OCI-LY7 (cell line): Measurements from ENCODE around the gene FTH1. TPM values are rescaled to one million over a fixed set of nuclear protein-coding genes. Genes with fewer than 3 reads are reported as not detected.

Experiments
- BruUV-seq: library from RNA; stranded (reverse); fragments of 400-500 nt; replicated peaks from 2 replicates; lab custom pipeline; 2021; lab: Mats Ljungman, UMichigan
- CTCF ChIA-PET: fragments of 300-600 bp; sonication (Branson Sonifier 250); formaldehyde crosslinking; loops from one replicate; lab custom pipeline; 2022; ENCODE audit warnings: antibody characterized with exemption; ENCODE audit not compliant: unreplicated experiment; lab: Charles Lee
- POLR2A ChIA-PET: fragments of 300-600 bp; sonication (Branson Sonifier 250); formaldehyde crosslinking; loops from one replicate; lab custom pipeline; 2022; ENCODE audit warnings: antibody characterized with exemption; lab: Charles Lee
- DNase-seq: peaks from one replicate; pipeline ENCODE4 v3.0.0-alpha.2; 2015; ENCODE audit warnings: low spot score
- H2AFZ ChIP-seq: fragments of 200-600 bp; sonication (generic), shearing (Covaris generic); 2 replicates; pipeline ENCODE4 v1.6.1; 2014; ENCODE audit warnings: mild to moderate bottlenecking, antibody characterized with exemption, low read length, moderate library complexity
- H3K27ac ChIP-seq: fragments of 200-600 bp; sonication (generic); 2 replicates; pipeline ENCODE4 v1.5.1; 2014; ENCODE audit warnings: mixed run types, low read depth, mild to moderate bottlenecking, moderate library complexity, low read length, inconsistent platforms; ENCODE audit not compliant: poor library complexity, severe bottlenecking
- H3K36me3 ChIP-seq: fragments of 200-600 bp; sonication (generic); 2 replicates; pipeline ENCODE4 v1.6.1; 2014; ENCODE audit warnings: mild to moderate bottlenecking, antibody characterized with exemption, low read length, moderate library complexity, mixed read lengths; ENCODE audit not compliant: insufficient read depth
- H3K4me1 ChIP-seq: fragments of 200-600 bp; sonication (generic); 2 replicates; pipeline ENCODE4 v1.5.1; 2014; ENCODE audit warnings: mild to moderate bottlenecking, low read length; ENCODE audit not compliant: insufficient read depth, poor library complexity, severe bottlenecking
- H3K4me2 ChIP-seq: fragments of 200-600 bp; sonication (generic); 2 replicates; pipeline ENCODE4 v1.6.1; 2014; ENCODE audit warnings: mild to moderate bottlenecking, low read length
- H3K4me3 ChIP-seq: fragments of 200-600 bp; sonication (generic); 2 replicates; pipeline ENCODE4 v1.5.1; 2014; ENCODE audit warnings: mild to moderate bottlenecking, low read depth, low read length; ENCODE audit not compliant: poor library complexity, severe bottlenecking
- H3K79me2 ChIP-seq: fragments of 200-600 bp; sonication (generic); 2 replicates; pipeline ENCODE4 v1.6.1; 2016; ENCODE audit warnings: low read depth, mild to moderate bottlenecking, low read length, moderate library complexity, mixed read lengths; ENCODE audit not compliant: insufficient read depth
- H3K9me2 ChIP-seq: fragments of 200-600 bp; sonication (generic); 2 replicates; pipeline ENCODE4 v1.6.1; 2016; ENCODE audit warnings: mild to moderate bottlenecking, low read length, mixed read lengths; ENCODE audit not compliant: insufficient read depth
- H3K9me3 ChIP-seq: fragments of 200-600 bp; sonication (generic); 2 replicates; pipeline ENCODE4 v1.6.1; 2014; ENCODE audit warnings: mild to moderate bottlenecking, mixed run types, low read length, mixed read lengths
- H4K20me1 ChIP-seq: fragments of 200-600 bp; sonication (generic); 2 replicates; pipeline ENCODE4 v1.6.1; 2014; ENCODE audit warnings: mild to moderate bottlenecking, antibody characterized with exemption, low read length, moderate library complexity, mixed read lengths; ENCODE audit not compliant: insufficient read depth
- EZH2phosphoT487 ChIP-seq: fragments of 200-600 bp; sonication (generic); IDR thresholded peaks from 2 replicates; pipeline ENCODE4 v1.6.1; 2018; ENCODE audit warnings: low read depth, borderline replicate concordance, mild to moderate bottlenecking, mixed run types, antibody characterized with exemption, low read length, moderate library complexity, mixed read lengths
- intact Hi-C: fragments of 100-400 bp; cut with micrococcal nuclease; formaldehyde crosslinking; loops from one replicate; pipeline ENCODE4 v1.10.0; 2022; ENCODE audit not compliant: unreplicated experiment
- total RNA-seq, 2 experiments: library from RNA; depleted of rRNA in 1 of 2; stranded (reverse); fragments of >200 nt in 1 of 2; shearing (Covaris generic) in 1 of 2; gene quantifications; 2 replicates each; pipeline ENCODE4 v1.2.3, GENCODE V29; 2014 to 2022
- TF ChIP-seq, protein P1 (sequence below): fragments of 200-600 bp; sonication (generic); conservative IDR thresholded peaks from 2 replicates; pipeline ENCODE4 v1.5.1; 2014; ENCODE audit warnings: mild to moderate bottlenecking, antibody characterized with exemption, low read length, moderate library complexity, mixed read lengths

Gene FTH1
- total RNA-seq, 2 experiments from 2014 or later = 153 to 185 TPM

DNA sequence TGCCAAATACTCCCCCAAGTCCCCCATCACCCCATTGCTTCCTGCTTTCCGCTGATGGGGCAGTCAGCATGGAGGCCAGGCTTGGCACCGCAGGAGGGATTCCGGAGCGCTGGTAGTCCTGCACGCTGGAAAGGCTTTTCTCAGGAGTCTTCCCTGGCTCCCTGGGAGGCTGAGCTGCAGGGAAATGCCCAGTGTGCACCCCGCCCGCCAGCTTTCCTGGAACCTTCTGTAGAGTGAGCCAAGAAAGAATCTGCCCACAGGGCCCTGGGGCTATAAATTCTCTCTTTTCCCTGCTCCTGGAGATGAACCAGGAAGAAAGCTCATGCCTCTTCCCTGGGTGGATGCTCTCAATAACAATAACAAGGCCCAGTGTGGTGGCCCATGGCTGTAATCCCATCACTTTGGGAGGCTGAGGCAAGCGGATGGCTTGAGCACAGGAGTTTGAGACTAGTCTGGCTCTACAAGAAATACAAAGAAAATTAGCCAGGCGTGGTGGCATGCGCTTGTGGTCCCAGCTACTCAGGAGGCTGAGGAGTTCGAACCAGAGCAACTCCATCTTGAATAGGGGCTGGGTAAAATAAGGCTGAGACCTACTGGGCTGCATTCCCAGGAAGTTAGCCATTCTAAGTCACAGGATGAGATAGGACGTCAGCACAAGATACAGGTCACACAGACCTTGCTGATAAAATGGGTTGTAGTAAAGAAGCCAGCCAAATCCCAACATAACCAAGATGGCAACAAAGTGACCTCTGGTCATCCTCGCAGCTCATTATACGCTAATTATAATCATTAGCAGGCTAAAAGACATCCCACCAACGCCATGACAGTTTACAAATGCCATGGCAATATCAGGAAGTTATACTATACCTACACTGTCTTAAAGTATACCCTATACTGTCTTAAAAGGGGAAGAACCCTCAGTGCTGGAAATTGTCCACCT is 46.4 kb upstream of the FTH1 start:
- intact Hi-C loops = no loop called here
- no TSS peak for BruUV-seq
- CTCF ChIA-PET = no interaction called here

GRCh38 chr11:62012832-62013461 is 45.5 kb upstream of the FTH1 start:
- POLR2A ChIA-PET = interaction anchor here (0.6 kb wide), 1 partner anchor 33 kb away, joined by 3 read pairs; no protein-coding TSS in a partner anchor
- no peaks in the 10 kb centered on the region for H3K4me1 ChIP-seq
- no peaks in the 10 kb centered on the region for H4K20me1 ChIP-seq
- no peaks in the 10 kb centered on the region for H3K36me3 ChIP-seq
- no peak for DNase-seq
- H3K4me3 ChIP-seq = no peak overlapping the region
- TF ChIP-seq, protein P1, sequence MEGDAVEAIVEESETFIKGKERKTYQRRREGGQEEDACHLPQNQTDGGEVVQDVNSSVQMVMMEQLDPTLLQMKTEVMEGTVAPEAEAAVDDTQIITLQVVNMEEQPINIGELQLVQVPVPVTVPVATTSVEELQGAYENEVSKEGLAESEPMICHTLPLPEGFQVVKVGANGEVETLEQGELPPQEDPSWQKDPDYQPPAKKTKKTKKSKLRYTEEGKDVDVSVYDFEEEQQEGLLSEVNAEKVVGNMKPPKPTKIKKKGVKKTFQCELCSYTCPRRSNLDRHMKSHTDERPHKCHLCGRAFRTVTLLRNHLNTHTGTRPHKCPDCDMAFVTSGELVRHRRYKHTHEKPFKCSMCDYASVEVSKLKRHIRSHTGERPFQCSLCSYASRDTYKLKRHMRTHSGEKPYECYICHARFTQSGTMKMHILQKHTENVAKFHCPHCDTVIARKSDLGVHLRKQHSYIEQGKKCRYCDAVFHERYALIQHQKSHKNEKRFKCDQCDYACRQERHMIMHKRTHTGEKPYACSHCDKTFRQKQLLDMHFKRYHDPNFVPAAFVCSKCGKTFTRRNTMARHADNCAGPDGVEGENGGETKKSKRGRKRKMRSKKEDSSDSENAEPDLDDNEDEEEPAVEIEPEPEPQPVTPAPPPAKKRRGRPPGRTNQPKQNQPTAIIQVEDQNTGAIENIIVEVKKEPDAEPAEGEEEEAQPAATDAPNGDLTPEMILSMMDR = no peak
- no peak for TF ChIP-seq EZH2phosphoT487
- no TSS peak for BruUV-seq
- H3K79me2 ChIP-seq = no peaks in the 10 kb centered on the region
- intact Hi-C loops = no loop called here
- no peaks in the 10 kb centered on the region for H3K9me2 ChIP-seq
- no peak overlapping the region for H2AFZ ChIP-seq
- no peak overlapping the region for H3K4me2 ChIP-seq
- no peak overlapping the region for H3K27ac ChIP-seq
- CTCF ChIA-PET = no interaction called here
- no peaks in the 10 kb centered on the region for H3K9me3 ChIP-seq

More for the DNA sequence above, 46.4 kb upstream of the FTH1 start:
- no peaks in the 10 kb centered on the region for H3K79me2 ChIP-seq
- H3K9me2 ChIP-seq = no peaks in the 10 kb centered on the region
- H3K27ac ChIP-seq = no peak overlapping the region
- DNase-seq = no peak
- H3K4me3 ChIP-seq = no peak overlapping the region
- TF ChIP-seq, protein P1 = no peak
- TF ChIP-seq EZH2phosphoT487 = no peak
- no peaks in the 10 kb centered on the region for H3K9me3 ChIP-seq
- no peaks in the 10 kb centered on the region for H3K4me1 ChIP-seq
- no peaks in the 10 kb centered on the region for H4K20me1 ChIP-seq
- H2AFZ ChIP-seq = no peak overlapping the region
- POLR2A ChIA-PET = no interaction called here
- no peaks in the 10 kb centered on the region for H3K36me3 ChIP-seq
- no peak overlapping the region for H3K4me2 ChIP-seq
